HepG2 (cell line): ENCODE results near the gene SFT2D2. TPM values are rescaled to one million over a fixed set of nuclear protein-coding genes. Genes with fewer than 3 reads are reported as not detected.

Experiments used
- AKNA ChIP-seq: sonication (generic); formaldehyde crosslinking; IDR thresholded peaks from 2 replicates; pipeline ENCODE4 v1.4.0; 2020; ENCODE audit warnings: missing genetic modification reagents, borderline replicate concordance
- ELF3 ChIP-seq: IDR thresholded peaks from 2 replicates; pipeline ENCODE4 v1.6.1; 2016; ENCODE audit warnings: missing genetic modification reagents, missing compliant biosample characterization
- ERF ChIP-seq: IDR thresholded peaks from 2 replicates; pipeline ENCODE4 v1.6.1; 2018; ENCODE audit warnings: missing biosample characterization, missing genetic modification reagents
- HOXA5 ChIP-seq: sonication (generic); formaldehyde crosslinking; IDR thresholded peaks from 2 replicates; pipeline ENCODE4 v1.4.0; 2020; ENCODE audit warnings: missing genetic modification reagents
- IKZF4 ChIP-seq: sonication (generic); formaldehyde crosslinking; IDR thresholded peaks from 2 replicates; pipeline ENCODE4 v1.5.1; 2020; ENCODE audit warnings: borderline replicate concordance, mild to moderate bottlenecking, low read depth, missing genetic modification reagents; ENCODE audit errors: not compliant biosample characterization
- NCOA2 ChIP-seq: sonication (generic); formaldehyde crosslinking; IDR thresholded peaks from 2 replicates; pipeline ENCODE4 v1.8.0; 2022; ENCODE audit warnings: inconsistent platforms
- NRL ChIP-seq: sonication (generic); formaldehyde crosslinking; IDR thresholded peaks from 2 replicates; pipeline ENCODE4 v1.5.0; 2020; ENCODE audit warnings: missing genetic modification reagents, mild to moderate bottlenecking, moderate library complexity, borderline replicate concordance
- RFXAP ChIP-seq: sonication (generic); formaldehyde crosslinking; IDR thresholded peaks from 2 replicates; pipeline ENCODE4 v1.4.0; 2020; ENCODE audit warnings: missing genetic modification reagents, borderline replicate concordance
- SNAPC2 ChIP-seq: sonication (generic); formaldehyde crosslinking; IDR thresholded peaks from 2 replicates; pipeline ENCODE4 v1.8.1; 2022; ENCODE audit warnings: mild to moderate bottlenecking, missing genetic modification reagents
- SRY ChIP-seq: sonication (generic); formaldehyde crosslinking; IDR thresholded peaks from 2 replicates; pipeline ENCODE4 v1.8.0; 2022; ENCODE audit warnings: mild to moderate bottlenecking, missing genetic modification reagents
- TFE3 ChIP-seq: IDR thresholded peaks from 2 replicates; pipeline ENCODE4 v1.6.1; 2016
- ZBTB44 ChIP-seq: sonication (generic); formaldehyde crosslinking; IDR thresholded peaks from 2 replicates; pipeline ENCODE4 v1.4.0; 2020; ENCODE audit warnings: missing genetic modification reagents
- ZMAT3 ChIP-seq: sonication (generic); formaldehyde crosslinking; conservative IDR thresholded peaks from 2 replicates; pipeline ENCODE4 v1.7.0; 2021; ENCODE audit warnings: missing genetic modification reagents
- ZNF317 ChIP-seq: sonication (generic); formaldehyde crosslinking; IDR thresholded peaks from 2 replicates; pipeline ENCODE4 v1.5.0; 2020; ENCODE audit warnings: mild to moderate bottlenecking, missing genetic modification reagents
- ZNF672 ChIP-seq: sonication (generic); formaldehyde crosslinking; IDR thresholded peaks from 2 replicates; pipeline ENCODE4 v1.8.1; 2022; ENCODE audit warnings: missing genetic modification reagents
- polyA plus RNA-seq, 8 experiments: library from polyadenylated mRNA; depleted of rRNA in 3 of 8; stranded (reverse) in 7 of 8; unstranded in 1 of 8; fragments of >200 nt; fragmentation: Illumina TruSeq in 4 of 8; extraction: Trizol in 4 of 8; gene quantifications; 2 replicates each; pipeline versions ENCODE4 v1.2.1 to v1.2.3, GENCODE V29; 2011 to 2016; ENCODE audit warnings: low read depth in 4 of 8, missing spikeins in 1 of 8, mixed read lengths in 1 of 8; ENCODE audit not compliant: insufficient read depth in 1 of 8
- total RNA-seq, 5 experiments: library from RNA; depleted of rRNA; stranded (reverse); fragments of >200 nt; fragmentation: Illumina TruSeq; extraction: Trizol; gene quantifications; 2 replicates each; pipeline ENCODE4 v1.2.3, GENCODE V29; 2016; ENCODE audit warnings: low read depth in 1 of 5
- TF ChIP-seq, protein P1 (sequence below): sonication (generic); formaldehyde crosslinking; IDR thresholded peaks from 2 replicates; pipeline ENCODE4 v1.4.0; 2020; ENCODE audit warnings: missing genetic modification reagents
- TF ChIP-seq, protein P2 (sequence below): sonication (generic); formaldehyde crosslinking; IDR thresholded peaks from 2 replicates; pipeline ENCODE4 v1.8.1; 2023; ENCODE audit warnings: mild to moderate bottlenecking, inconsistent platforms, moderate library complexity, missing genetic modification reagents, borderline replicate concordance
- TF ChIP-seq, protein P3 (sequence below): sonication (generic); formaldehyde crosslinking; conservative IDR thresholded peaks from 2 replicates; pipeline ENCODE4 v1.4.0; 2020; ENCODE audit warnings: missing genetic modification reagents

The SFT2D2 gene
- total and polyA plus RNA-seq, 2 of the 13 experiments (the other 11 are each of a cell fraction or from before 2014, with no cell fraction given): 10.0 to 28.8 TPM

DNA sequence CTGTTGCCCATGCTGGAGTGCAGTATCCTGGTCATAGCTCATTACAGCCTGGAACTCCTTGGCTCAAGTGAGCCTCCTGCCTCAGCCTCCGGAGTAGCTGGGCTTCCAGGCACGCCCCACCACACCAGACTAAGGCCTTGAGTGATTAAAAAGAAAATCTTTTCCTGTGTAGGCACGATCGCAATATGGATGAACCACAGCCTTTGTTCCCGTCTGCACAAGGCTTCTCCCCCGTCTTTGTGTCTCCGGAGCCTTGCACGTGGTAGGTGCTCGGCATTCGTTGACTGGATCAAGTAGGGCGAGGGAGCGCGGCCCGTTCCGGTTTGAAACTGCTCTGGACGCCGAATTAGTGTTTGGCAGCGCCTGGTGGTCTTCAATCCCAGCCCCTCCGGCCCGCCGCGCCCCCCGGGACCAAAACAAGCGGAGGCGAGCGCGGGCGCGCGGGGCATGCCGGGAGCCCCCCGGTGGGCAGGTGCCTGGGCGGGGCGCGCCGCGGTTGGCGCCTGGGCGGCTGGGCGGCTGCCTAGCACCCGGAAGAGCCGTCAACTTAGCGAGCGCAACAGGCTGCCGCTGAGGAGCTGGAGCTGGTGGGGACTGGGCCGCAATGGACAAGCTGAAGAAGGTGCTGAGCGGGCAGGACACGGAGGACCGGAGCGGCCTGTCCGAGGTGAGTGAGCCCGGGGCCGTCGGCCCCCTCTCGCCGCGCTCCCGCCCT is at the start of gene SFT2D2 (continued):
- TF ChIP-seq, protein P1, sequence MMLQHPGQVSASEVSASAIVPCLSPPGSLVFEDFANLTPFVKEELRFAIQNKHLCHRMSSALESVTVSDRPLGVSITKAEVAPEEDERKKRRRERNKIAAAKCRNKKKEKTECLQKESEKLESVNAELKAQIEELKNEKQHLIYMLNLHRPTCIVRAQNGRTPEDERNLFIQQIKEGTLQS (CRISPR knock-in tag): peak; percentile 50
- peak; percentile 29; the same call in 1 of the 2 replicates for TF ChIP-seq TFE3 (CRISPR knock-in tag)
- TF ChIP-seq, protein P2, sequence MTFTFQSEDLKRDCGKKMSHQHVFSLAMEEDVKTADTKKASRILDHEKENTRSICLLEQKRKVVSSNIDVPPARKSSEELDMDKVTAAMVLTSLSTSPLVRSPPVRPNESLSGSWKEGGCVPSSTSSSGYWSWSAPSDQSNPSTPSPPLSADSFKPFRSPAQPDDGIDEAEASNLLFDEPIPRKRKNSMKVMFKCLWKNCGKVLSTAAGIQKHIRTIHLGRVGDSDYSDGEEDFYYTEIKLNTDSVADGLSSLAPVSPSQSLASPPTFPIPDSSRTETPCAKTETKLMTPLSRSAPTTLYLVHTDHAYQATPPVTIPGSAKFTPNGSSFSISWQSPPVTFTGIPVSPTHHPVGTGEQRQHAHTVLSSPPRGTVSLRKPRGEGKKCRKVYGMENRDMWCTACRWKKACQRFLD (CRISPR knock-in tag): peak; percentile 88
- TF ChIP-seq NRL (CRISPR knock-in tag): 0 out of 2 replicates have a peak, but pooled peaks have one; percentile 57
- TF ChIP-seq SNAPC2 (CRISPR knock-in tag): peak; percentile 67; the same call in 1 of the 2 replicates
- peak; percentile 37; the same call in 1 of the 2 replicates for TF ChIP-seq NCOA2 (CRISPR knock-in tag)
- peak; percentile 62; the same call in 1 of the 2 replicates for TF ChIP-seq HOXA5 (CRISPR knock-in tag)
- peak; percentile 89 for TF ChIP-seq IKZF4 (CRISPR knock-in tag)
- peak; percentile 71; the same call in 1 of the 2 replicates for TF ChIP-seq RFXAP (CRISPR knock-in tag)
- TF ChIP-seq, protein P3, sequence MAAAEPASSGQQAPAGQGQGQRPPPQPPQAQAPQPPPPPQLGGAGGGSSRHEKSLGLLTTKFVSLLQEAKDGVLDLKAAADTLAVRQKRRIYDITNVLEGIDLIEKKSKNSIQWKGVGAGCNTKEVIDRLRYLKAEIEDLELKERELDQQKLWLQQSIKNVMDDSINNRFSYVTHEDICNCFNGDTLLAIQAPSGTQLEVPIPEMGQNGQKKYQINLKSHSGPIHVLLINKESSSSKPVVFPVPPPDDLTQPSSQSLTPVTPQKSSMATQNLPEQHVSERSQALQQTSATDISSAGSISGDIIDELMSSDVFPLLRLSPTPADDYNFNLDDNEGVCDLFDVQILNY: peak; percentile 34; the same call in 1 of the 2 replicates
- peak; percentile 90; the same call in 1 of the 2 replicates for TF ChIP-seq SRY
- TF ChIP-seq ZMAT3 (CRISPR knock-in tag): peak; percentile 72; the same call in 1 of the 2 replicates
- peak; percentile 84 for TF ChIP-seq ZNF317 (CRISPR knock-in tag)
- TF ChIP-seq AKNA: peak; percentile 14; the same call in 1 of the 2 replicates
- peak; percentile 85 for TF ChIP-seq ELF3 (CRISPR knock-in tag)
- TF ChIP-seq ZNF672 (CRISPR knock-in tag): peak; percentile 71; the same call in 1 of the 2 replicates
- peak; percentile 93 for TF ChIP-seq ERF (CRISPR knock-in tag)
- 0 out of 2 replicates have a peak, but pooled peaks have one; percentile 52 for TF ChIP-seq ZBTB44 (CRISPR knock-in tag)
